ENCODE results near the gene KYNU.
"Not testable (repeated sequence)": the region's sequence is repeated elsewhere in the genome, so short reads cannot be mapped to it uniquely, and the experiment has no call there.

KYNU gene

DNA sequence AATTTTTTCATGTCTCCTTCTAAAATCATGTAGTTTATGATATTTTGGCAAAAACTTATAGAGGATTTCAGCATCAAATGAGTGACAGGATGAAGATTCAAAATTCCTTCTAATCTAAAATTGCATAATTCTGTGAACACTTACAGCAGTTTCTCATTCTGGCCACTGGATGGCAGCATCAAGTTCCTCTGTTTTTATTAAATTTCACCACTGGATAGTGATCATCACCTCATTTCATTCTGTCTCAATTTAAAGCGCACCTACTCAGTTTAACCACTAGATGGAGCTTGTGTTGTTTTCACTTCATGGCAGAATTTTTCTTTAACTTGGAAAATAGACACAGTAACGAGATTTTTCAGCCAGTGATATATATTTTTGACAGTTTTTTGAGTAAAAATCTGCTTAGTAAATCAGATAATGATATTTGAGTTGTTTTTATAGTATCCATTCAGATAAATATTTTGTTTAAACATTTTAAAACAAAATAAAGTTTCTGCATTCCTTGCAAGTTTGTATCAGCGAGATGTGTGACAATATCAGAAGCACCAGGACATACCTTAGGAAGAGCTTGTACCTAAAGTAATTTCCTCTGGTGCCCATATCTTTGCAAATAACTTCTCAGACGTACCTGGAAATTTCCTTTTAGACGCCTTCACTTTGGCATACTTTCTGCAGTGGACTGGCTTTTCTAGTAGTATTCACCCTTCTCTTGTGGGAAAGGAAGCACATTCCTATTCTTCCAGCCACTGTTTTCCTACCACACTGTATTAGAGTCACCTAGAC, 157.0 kb downstream of the KYNU start:
- DNase-seq: peak; percentile 59 to 83

DNA sequence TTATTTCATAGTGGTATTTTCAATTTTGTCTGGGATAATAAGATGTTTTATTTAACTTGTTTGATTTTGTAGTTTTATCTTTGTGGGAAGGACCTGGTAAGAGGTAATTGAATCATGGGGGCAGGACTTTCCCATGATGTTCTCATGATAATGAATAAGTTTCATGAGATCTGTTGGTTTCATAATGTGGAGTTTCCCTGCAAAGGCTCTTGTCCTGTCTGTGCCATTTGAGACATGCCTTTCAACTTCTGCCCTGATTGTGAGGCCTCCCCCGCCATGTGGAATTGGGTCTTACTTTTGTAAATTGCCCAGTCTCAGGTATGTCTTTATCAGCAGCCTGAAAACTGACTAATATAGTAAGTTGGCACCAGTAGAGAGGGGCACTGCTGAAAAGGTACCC, 174.0 kb downstream of the KYNU start:
- DNase-seq: no peak

DNA sequence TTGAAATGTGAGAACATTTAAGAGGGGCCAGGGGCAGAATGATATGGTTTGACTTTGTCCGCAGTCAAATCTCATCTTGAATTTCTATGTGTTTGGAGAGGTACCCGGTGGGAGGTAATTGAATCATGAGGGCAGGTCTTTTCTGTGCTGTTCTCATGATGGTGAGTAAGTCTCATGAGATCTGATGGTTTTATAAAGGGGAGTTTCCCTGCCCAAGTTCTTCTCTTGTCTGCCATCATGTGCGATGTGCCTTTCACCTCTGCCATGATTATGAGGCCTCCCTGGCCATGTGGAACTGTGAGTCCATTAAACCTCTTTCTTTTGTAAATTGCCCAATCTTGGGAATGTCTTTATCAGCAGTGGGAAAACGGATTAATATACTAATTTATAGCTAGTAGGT, 176.0 kb downstream of the KYNU start:
- not testable (repeated sequence) for DNase-seq

DNA sequence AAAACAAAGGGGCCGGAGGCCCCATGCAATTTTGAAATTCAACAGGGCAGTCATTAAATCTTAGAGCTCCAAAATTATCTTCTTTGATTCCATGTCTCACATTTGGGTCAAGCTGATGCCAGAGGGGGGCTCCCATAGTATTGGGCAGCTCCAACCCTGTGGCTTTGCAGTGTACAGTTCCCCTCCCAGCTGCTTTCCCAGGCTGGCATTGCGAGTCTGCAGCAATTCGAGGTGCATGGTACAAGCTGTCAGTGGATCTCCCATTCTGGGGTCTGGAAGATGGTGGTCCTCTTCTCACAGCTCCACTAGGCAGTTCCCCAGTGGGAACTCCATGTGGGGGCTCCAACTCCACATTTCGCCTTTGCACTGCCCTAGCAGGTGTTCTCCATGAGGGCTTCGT, 179.1 kb downstream of the KYNU start:
- DNase-seq: no peak

DNA sequence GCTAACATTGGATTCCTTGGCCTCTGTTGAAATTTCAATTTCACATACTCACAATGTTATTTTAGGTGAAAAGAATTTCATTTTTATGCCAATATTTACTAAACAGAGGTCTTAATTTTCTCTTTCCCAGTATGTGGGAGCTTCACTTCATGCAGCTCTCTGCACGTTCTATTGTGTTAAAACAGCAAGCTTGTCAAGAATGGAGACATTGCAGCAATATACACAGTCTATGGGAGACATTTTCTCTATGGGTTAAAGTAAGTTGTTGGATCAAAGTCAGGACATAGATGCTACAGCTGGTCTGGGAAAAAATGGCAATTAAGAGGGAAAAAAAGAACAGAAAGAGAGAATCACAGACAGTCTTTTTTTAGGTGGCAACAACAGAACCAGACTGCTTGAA, 181.4 kb downstream of the KYNU start:
- DNase-seq: no peak

DNA sequence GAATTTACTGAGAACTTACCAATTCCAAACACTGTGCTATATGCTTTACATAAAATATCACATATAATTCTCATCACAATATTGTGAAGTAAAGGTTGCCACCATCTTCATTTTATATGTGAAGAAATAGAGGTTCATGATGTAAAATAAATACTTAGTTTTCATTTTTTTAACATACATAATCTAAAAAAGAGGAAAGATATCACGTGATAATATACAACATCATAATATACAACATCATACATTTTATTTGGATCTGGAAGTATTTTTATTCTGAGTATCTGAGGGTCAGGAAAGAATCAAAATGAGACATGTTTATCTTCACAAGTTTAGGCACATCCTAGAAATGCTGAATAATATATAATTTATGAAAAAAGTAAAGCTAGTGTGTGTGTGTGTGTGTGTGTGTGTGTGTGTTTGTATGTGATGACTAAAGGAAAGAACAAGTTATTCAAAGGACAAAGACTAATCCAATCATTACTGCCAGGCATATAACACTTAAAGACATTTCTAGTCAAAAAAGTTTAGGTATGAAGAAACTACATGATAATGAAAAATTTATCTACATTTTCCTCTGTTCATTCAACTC, 186.2 kb downstream of the KYNU start:
- DNase-seq: no peak

DNA sequence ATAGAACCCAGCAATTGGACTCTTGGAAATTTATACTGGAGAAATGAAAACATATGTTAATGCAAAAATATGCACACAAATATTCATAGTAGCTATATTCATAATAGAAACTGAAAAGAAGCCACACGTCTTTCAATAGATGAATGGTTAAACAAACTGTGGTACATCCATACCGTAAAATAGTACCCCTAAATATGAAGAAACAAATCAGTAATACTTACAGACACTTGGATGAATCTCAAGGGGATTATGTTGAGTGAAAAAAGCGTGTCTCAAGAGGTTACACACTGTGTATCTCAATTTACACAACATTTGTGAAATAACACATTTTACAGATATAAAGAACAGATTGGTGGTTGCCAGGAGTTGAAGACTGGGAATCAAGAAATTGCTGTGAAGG, 190.6 kb downstream of the KYNU start:
- DNase-seq: no peak

DNA sequence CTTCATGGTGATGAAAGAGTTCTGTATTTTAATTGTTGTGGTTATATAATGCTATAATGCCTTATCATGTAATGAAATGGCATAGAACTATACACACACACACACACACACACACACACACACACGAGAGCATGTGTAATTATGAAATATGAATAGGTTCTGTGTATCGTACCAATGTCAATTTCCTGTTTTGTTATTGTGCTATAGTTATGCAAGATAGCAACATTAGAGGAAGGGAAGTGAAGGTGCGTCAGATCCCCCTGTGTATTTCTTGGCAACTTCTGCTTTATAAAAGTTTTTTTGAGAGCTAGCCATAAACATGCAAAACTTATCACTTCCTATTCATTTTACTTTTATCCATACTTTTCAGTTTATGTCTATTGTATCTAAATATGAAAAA, 191.0 kb downstream of the KYNU start:
- peak in 1 of 2 donors; percentile 39 for DNase-seq

DNA sequence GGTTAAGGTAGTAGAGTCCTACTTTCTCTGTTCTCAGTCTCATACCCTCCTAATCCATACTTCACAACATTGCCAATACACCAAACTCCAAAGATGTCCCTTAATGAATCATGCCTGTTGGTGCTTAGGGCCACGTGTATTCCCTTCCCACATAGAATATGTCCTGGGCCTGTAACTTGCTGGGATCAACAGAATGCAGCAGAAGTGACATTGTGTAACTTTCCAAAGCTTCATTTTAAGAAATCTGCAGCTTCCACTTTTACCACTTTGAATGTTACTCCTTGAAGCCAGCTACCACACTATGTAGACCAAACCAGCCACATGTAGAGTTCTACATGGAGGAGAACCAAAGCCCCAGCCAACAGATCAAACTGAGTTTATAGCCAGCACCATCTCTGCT, 193.2 kb downstream of the KYNU start:
- no peak for DNase-seq

DNA sequence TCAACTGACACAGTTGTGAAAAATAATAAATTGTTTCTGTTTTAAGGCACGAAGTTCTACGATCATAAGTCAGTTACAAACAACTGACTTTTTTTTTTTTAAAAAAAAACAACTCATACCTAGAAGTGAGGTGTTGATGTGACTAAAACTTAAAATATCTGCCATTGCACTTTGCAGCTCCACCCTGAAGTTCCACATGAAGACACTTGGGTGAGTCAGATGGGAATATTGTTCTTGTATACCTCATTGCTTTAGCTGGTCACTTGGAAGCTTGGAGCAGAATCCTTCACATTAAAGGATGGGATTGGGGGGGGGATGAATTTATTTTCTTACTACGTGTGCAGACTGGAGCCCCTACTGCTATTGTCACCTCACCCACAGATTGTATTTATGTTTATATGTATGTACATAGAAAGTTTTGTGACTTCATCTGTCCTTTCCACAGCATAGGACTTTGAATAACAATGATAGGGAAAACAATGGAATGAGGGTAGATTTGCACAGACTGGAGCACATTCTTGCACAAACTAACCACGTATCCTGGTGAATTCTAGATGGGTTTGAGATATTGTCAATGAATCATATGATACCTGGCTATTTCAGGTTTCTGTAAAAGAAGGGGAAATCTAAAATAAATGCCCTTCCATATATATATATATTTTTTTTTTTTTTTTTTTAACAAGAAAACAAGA, 193.9 kb downstream of the KYNU start:
- no peak for DNase-seq

DNA sequence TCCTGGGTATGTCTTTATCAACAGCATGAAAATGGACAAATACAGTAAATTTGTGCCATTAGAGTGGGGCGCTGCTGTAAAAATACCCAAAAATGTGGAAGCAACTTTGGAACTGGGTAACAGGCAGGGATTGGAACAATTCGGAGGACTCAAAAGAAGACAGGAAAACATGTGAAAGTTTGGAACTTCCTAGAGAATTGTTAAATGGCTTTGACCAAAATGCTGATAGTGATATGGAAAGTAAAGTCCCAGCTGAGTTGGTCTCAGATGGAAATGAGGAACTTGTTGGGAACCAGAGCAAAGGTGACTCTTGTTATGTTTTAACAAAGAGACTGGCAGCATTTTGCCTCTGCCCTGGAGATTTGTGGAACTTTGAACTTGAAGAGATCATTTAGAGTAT, 197.4 kb downstream of the KYNU start:
- DNase-seq: not testable (repeated sequence)

DNA sequence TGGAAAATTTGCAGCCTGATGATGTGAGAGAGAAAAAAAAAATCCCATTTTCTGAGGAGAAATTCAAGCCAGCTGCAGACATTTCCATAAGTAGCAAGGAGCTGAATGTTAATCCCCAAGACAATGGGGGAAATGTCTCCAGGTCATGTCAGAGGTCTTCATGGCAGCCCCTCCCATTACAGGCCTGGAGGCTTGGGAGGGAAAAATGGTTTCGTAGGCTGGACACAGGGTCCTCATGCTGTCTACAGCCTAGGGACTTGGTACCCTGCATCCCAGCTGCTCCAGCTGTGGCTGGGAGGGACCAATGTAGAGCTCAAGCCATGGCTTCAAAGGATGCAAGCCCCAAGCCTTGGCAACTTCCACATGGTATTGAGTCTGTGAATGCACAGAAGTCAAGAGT, 198.2 kb downstream of the KYNU start:
- DNase-seq: no peak

DNA sequence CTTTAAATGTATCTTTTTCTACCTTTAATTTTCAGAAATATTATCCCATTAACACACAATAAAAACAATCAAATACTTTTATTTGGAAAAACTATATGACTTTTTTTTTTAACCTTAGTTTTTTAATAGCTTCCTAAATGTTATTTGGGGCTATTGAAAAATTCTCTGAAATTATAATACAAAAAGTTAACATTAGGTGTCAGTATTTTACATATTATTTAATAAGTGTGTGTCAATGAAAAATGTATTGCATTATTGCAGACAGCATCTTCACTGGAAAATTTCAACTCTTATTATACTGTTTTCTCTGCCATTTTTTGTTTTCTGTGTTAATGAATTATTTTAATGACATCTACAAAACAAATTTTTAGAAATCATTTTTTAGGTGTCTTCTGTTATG, 200.6 kb downstream of the KYNU start:
- DNase-seq: no peak

DNA sequence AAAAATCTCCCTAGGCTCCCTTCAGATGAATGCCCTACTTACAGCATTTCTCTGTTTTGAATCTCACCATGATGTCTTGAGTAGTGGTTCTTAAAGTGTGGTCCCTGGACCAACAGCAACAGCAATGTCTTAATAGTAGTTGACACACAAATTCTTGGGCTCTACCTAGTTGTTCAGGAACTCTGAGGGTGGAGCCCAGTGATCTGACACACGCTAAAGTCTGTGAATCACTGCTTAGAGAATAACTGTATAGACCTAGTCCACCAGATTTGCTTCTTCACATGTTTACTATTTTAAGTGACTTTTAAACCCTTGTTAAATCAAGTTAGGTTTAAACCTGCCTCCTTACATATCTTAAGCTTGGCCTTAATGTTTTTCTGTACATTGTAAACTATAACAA, 204.2 kb downstream of the KYNU start:
- no peak for DNase-seq

DNA sequence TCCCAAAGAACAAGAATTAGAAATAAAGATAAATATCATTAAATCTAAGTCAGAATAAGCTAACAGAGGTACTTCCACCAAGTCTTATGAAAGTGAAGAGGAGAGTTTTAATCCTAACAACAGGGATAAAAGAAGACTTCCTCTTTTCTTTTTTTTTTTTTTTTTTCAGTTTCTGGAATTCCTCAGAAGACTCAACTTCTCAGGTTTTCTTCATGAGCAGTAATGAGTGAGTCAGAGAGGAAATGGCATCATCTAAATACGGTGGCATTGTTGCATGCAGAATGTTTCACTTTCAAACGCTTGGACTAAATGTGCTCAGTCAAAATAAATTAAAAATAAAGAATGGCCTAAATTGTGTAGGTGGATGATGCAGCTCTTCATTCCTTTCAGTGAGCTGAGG, 206.2 kb downstream of the KYNU start:
- DNase-seq: peak; percentile 3 to 9

DNA sequence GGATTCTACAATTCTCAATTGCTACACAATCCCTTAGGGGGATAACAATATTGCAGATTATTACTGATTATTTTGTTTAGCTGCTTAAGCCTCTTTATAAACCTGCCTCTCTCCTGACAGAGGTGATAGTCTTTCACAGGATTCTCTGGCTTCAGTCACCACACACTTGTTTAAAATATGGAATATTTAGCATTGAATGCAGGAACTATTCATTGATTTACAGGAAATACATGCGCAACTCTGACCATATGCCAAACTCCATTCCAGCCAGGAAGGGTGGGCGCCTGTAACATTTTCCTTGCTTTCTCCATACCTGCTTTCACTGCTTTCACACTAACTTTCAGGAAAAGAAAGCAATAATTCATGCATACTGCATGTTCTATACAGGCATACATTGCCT, 207.0 kb downstream of the KYNU start:
- no peak for DNase-seq

DNA sequence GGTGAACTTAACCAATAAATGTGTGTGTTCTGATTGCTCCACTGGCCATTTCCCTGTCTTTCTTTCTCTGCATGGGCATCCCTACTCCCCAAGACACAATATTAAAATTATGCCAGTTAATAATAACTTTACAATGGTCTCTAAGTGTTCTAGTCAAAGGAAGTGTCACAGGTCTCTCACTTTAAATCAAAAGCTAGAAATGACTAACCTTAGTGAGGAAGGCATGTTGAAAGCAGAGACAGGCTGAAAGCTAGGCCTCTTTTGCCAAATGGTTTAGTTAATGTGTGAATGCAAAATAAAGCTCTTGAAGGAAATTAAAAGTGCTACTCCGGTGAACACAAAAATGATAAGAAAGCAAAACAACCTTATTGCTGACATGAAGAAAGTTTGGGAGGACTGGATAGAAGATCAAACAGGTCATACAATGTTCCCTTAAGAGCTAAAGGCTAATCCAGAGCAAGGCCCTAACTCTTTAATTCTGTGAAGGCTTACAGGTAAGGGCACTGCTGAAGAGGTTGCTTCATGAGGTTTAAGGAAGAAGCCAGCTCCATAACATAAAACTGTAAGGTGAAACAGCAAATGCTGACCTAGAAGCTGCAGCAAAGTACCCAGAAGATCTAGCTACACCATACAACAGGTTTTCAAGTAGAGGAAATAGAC, 207.8 kb downstream of the KYNU start:
- no peak for DNase-seq

DNA sequence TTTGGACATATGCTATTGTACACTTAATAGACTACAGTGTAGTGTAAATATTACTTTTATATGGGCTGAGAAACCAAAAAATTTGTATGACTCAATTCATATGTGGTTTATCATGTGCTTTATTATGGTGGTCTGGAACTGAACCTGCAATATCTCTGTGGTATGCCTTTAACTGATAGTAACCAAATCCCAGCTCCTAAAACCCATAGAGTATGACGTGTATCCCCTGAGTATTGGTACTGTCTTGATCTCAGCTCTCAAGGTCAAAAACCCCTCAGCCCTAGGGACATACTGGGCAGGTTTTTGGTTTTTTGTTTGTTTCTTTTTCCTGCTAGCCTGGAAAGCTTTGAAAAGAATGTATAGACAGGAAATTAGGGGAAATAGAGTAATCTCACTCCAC, 209.6 kb downstream of the KYNU start:
- DNase-seq: no peak

DNA sequence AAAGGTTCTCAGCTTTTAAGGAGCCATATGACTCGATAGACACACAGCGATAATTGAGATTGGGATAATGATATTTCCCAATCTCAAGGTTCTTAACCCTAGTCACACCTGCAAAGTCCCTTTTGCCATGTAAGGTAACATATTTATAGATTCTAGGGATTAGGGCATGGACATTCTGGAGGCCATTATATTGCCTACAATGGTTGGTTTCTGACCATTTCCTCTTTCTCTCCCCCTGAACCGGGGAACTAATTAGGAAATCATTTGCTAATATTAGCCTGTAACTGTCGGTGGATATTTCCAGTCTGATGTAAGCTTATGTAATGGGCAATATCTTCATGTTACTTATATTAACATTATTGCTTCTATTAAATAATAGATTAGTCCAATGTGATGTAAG, 210.9 kb downstream of the KYNU start:
- DNase-seq: no peak

DNA sequence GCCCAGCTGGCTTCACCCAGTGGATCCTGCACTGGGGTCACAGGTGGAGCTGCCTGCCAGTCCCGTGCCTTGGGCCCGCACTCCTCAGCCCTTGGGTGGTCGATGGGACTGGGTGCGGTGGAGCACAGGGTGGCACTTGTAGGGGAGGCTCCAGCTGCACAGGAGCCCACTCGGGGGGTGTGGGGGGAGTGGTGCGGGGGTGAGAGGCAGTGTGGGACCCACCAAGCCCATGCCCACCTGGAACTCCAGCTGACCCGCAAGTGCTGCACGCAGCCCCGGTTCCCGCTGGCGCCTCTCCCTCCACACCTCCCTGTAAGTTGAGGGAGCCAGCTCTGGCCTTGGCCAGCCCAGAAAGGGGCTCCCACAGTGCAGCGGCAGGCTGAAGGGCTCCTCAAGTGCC, 212.1 kb downstream of the KYNU start:
- DNase-seq: not testable (repeated sequence)
